GM19099 (cell line): ENCODE results near the gene SBF1.

Experiments
- POLR2A ChIP-seq: IDR thresholded peaks from 3 replicates; pipeline ENCODE4 v1.6.1; 2011; ENCODE audit warnings: low read depth; ENCODE audit not compliant: insufficient read length; ENCODE audit errors: extremely low read depth

The SBF1 gene

GRCh38 chr22:50474710-50475651 lies at the start of gene SBF1:
SBF1 (minus strand) TSS chr22:50475035; CDS start chr22:50474840, 195 bp downstream.
- peak; percentile 72 for TF ChIP-seq POLR2A

GRCh38 chr22:50523806-50524675 lies 49.2 kb upstream of the SBF1 start:
- TF ChIP-seq POLR2A: no peak

- no peak for TF ChIP-seq POLR2A
Measured at GRCh38 chr22:50523458-50523805, 48.6 kb upstream of the SBF1 start.

- no peak for TF ChIP-seq POLR2A
Measured at GRCh38 chr22:50522806-50523438, 48.1 kb upstream of the SBF1 start.

GRCh38 chr22:50522208-50522805 lies 47.5 kb upstream of the SBF1 start:
- no peak for TF ChIP-seq POLR2A

- TF ChIP-seq POLR2A: no peak
Measured at GRCh38 chr22:50521710-50522109, 46.9 kb upstream of the SBF1 start.

- no peak for TF ChIP-seq POLR2A
Measured at GRCh38 chr22:50520826-50521453, 46.1 kb upstream of the SBF1 start.

- no peak for TF ChIP-seq POLR2A
Measured at GRCh38 chr22:50519151-50519550, 44.3 kb upstream of the SBF1 start.

- no peak for TF ChIP-seq POLR2A
Measured at GRCh38 chr22:50518606-50519005, 43.8 kb upstream of the SBF1 start.

- TF ChIP-seq POLR2A: no peak
Measured at GRCh38 chr22:50517495-50518260, 42.8 kb upstream of the SBF1 start.

GRCh38 chr22:50516891-50517290 lies 42.1 kb upstream of the SBF1 start:
- TF ChIP-seq POLR2A: no peak

- no peak for TF ChIP-seq POLR2A
Measured at GRCh38 chr22:50516068-50516467, 41.2 kb upstream of the SBF1 start.

GRCh38 chr22:50513175-50513574 lies 38.3 kb upstream of the SBF1 start:
- no peak for TF ChIP-seq POLR2A

GRCh38 chr22:50508897-50509296 lies 34.1 kb upstream of the SBF1 start:
- no peak for TF ChIP-seq POLR2A
